Stomach (tissue), 9 donors: ENCODE results near the gene RNU5B-1. TPM values are rescaled to one million over a fixed set of nuclear protein-coding genes. Genes with fewer than 3 reads are reported as not detected.

ENCODE experiments used
- DNase-seq, 2 donors: peaks; one replicate each; pipeline versions ENCODE4 v3.0.0 to v3.0.0-alpha.2; 2013 to 2019
- H3K27ac ChIP-seq, 5 donors: fragments of 200-600 bp in 4 of 5; sonication (generic) in 4 of 5; one replicate each; pipeline ENCODE4 v1.5.1; 2013 to 2019; ENCODE audit warnings: mild to moderate bottlenecking in 1 of 5, moderate library complexity in 1 of 5
- H3K27me3 ChIP-seq, 3 donors: fragments of 200-600 bp; sonication (generic); one replicate each; pipeline ENCODE4 v1.5.1; 2017 to 2019; ENCODE audit warnings: mixed run types in 1 of 3
- H3K36me3 ChIP-seq, 4 donors: fragments of 200-600 bp; sonication (generic); 1 replicate in 3 of 4; 2 replicates in 1 of 4; pipeline ENCODE4 v1.5.1; 2016 to 2019
- H3K4me1 ChIP-seq, 4 donors: fragments of 200-600 bp; sonication (generic); one replicate each; pipeline ENCODE4 v1.5.1; 2016 to 2019
- H3K4me3 ChIP-seq, 4 donors: fragments of 200-600 bp; sonication (generic) in 3 of 4; one replicate each; pipeline ENCODE4 v1.5.1; 2016 to 2019; ENCODE audit warnings: mild to moderate bottlenecking in 1 of 4
- H3K9me3 ChIP-seq, 4 donors: fragments of 200-600 bp; sonication (generic); one replicate each; pipeline ENCODE4 v1.5.1; 2016 to 2019
- CTCF ChIP-seq, 7 experiments: fragments of 450-650 bp in 4 of 7; fragments of 200-600 bp in 3 of 7; sonication (generic) in 3 of 7; IDR thresholded peaks; one replicate each; pipeline ENCODE4 v1.5.1; 2016 to 2019; ENCODE audit warnings: antibody characterized with exemption in 7 of 7, control low read depth in 2 of 7, mild to moderate bottlenecking in 1 of 7
- EP300 ChIP-seq: sonication (generic); formaldehyde crosslinking; IDR thresholded peaks from one replicate; pipeline ENCODE4 v1.6.1; 2017; ENCODE audit warnings: antibody characterized with exemption
- POLR2A ChIP-seq, 4 donors: fragments of 450-650 bp; IDR thresholded peaks; one replicate each; pipeline ENCODE4 v1.6.1; 2016; ENCODE audit warnings: antibody characterized with exemption in 4 of 4, control low read depth in 2 of 4, mild to moderate bottlenecking in 1 of 4, moderate library complexity in 1 of 4
- POLR2AphosphoS5 ChIP-seq, 3 donors: sonication (generic); formaldehyde crosslinking; IDR thresholded peaks; one replicate each; pipeline ENCODE4 v1.6.1; 2016; ENCODE audit warnings: antibody characterized with exemption in 3 of 3
- WGBS, 5 donors: extraction: QIAGEN DNeasy Blood & Tissue Kit in 3 of 5; methylation state at CpG; one replicate each; pipeline versions ENCODE4 v1.1.5 to v1.1.7; 2013 to 2018; 5-methylcytosine and 5-hydroxymethylcytosine counted together
- intact Hi-C: fragments of 100-400 bp; cut with DNase I; formaldehyde crosslinking; loops from one replicate; pipeline ENCODE4 v1.15.1; 2023; ENCODE audit warnings: low total_unique reads
- polyA plus RNA-seq, 3 donors: library from polyadenylated mRNA; stranded (reverse); fragments of 200-250 nt; gene quantifications; one replicate each; pipeline ENCODE4 v1.2.3, GENCODE V29; 2013
- total RNA-seq, 5 donors: library from RNA; depleted of rRNA; stranded (reverse); fragments of >200 nt; gene quantifications; one replicate each; pipeline versions ENCODE4 v1.1.0 to v1.2.3, GENCODE V29; 2014 to 2016
- donor health status: healthy with polysubstance abuse.
- donor health status: Bipolar disorder and iron deficiency.
- donor health status: healthy.

RNU5B-1 gene
- total and polyA plus RNA-seq, 8 donors, result not detected

- intact Hi-C loops, result no loop called here
- Histone ChIP-seq H3K36me3 (peaks cover 7 to 52% (median 45%) of the 10 kb centered on the region in 4 donors), H3K4me1 (peaks cover 11 to 75% (median 32%) of the 10 kb centered on the region in 4 donors), H3K27me3 (no peaks in the 10 kb centered on the region), H3K27ac (peak overlapping the region; percentile 72 to 85 (median 81)), H3K4me3 (no peak overlapping the region), H3K9me3 (no peaks in the 10 kb centered on the region)
- peak; percentile 40 to 86 (median 80) for TF ChIP-seq POLR2AphosphoS5 (IDR thresholded peaks at IDR 0.05)
- no peak for TF ChIP-seq POLR2A (IDR thresholded peaks at IDR 0.05)
- WGBS, 5 donors, result 41 to 62% (median 58%) methylated on average over 5 of the region's 5 CpGs
- peak in 1 of 2 donors; percentile 77 for DNase-seq
Measured at GRCh38 chr15:65258375-65259262, 45.9 kb upstream of the RNU5B-1 start.

GRCh38 chr15:65259367-65259797 lies 45.1 kb upstream of the RNU5B-1 start:
- TF ChIP-seq CTCF (IDR thresholded peaks at IDR 0.05) (no peak), EP300 (no peak), POLR2A (IDR thresholded peaks at IDR 0.05) (no peak), POLR2AphosphoS5 (IDR thresholded peaks at IDR 0.05) (peak in 2 of 3 donors; percentile 20 to 59)
- peaks cover 11 to 78% (median 33%) of the 10 kb centered on the region in 4 donors for H3K4me1 ChIP-seq
- H3K27me3 ChIP-seq, result no peaks in the 10 kb centered on the region
- intact Hi-C loops, result no loop called here
- WGBS, 5 donors, result 47 to 83% (median 73%) methylated on average over 7 of the region's 7 CpGs
- H3K9me3 ChIP-seq, result no peaks in the 10 kb centered on the region
- no peak overlapping the region for H3K4me3 ChIP-seq
- peaks cover 7 to 53% (median 46%) of the 10 kb centered on the region in 4 donors for H3K36me3 ChIP-seq
- peak overlapping the region; percentile 16 to 85 (median 81) for H3K27ac ChIP-seq
- peak in 1 of 2 donors; percentile 78 for DNase-seq

DNA sequence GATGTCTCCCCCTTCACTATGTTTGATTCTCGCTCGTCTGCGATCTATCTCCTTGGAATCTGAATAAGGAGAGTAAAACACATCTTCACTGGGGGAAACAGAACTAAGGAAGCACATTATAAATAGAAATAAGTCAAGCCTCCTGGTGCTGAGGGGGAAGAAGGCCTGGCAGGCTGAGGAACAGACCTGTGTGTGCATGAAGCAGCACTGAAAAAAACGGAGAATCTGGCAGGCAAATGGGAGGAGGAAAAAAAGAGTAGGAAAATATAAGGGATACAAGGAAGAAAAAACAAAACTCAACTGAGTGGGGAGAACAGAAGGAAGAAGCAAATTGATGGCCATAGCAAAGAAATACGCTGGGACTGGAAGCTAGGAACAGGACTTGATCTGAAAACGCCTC lies 43.5 kb upstream of the RNU5B-1 start:
- no peaks in the 10 kb centered on the region for H3K27me3 ChIP-seq
- H3K27ac ChIP-seq, result peak overlapping the region in 1 of 5 donors; percentile 81
- H3K4me1 ChIP-seq, result peaks cover 11 to 87% (median 34%) of the 10 kb centered on the region in 4 donors
- peaks cover 7 to 69% (median 54%) of the 10 kb centered on the region in 4 donors for H3K36me3 ChIP-seq
- intact Hi-C loops, result no loop called here
- TF ChIP-seq POLR2AphosphoS5 (IDR thresholded peaks at IDR 0.05), result no peak
- TF ChIP-seq POLR2A (IDR thresholded peaks at IDR 0.05), result no peak
- TF ChIP-seq EP300, result no peak
- TF ChIP-seq CTCF (IDR thresholded peaks at IDR 0.05), result no peak
- H3K4me3 ChIP-seq, result no peak overlapping the region
- WGBS, 5 donors, result 88 to 96% (median 93%) methylated on average over 6 of the region's 6 CpGs
- no peaks in the 10 kb centered on the region for H3K9me3 ChIP-seq
- DNase-seq, result no peak

DNA sequence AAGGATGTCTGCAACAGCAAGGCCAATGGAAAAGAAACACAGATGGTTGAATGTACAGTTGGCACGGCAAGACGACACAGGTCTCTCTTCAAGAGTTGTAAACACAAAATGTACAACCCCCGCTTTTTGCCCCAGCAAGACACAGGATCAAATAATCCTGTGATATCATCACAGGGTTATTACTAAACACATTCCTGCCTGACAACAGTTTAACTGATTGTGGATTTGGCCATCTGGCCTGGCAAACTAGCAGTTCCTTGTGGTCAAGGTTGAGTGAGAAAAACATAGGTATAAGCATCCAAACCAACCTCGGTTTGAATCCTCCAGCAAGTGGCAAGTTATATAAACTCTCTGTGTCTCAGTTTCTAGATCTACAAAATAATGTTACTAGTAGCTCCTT lies 41.2 kb upstream of the RNU5B-1 start:
- TF ChIP-seq POLR2A (IDR thresholded peaks at IDR 0.05), result no peak
- peak in 1 of 3 donors; percentile 33 for TF ChIP-seq POLR2AphosphoS5 (IDR thresholded peaks at IDR 0.05)
- Histone ChIP-seq H3K27ac (peak overlapping the region in 1 of 5 donors; percentile 62), H3K27me3 (no peaks in the 10 kb centered on the region), H3K9me3 (no peaks in the 10 kb centered on the region), H3K4me3 (no peak overlapping the region), H3K4me1 (peaks cover 3 to 69% (median 17%) of the 10 kb centered on the region in 4 donors), H3K36me3 (peaks cover 7 to 72% (median 64%) of the 10 kb centered on the region in 4 donors)
- intact Hi-C loops, result no loop called here
- no peak for DNase-seq
- WGBS, 5 donors, result 65 to 92% (median 91%) methylated on average over 4 of the region's 4 CpGs

DNA sequence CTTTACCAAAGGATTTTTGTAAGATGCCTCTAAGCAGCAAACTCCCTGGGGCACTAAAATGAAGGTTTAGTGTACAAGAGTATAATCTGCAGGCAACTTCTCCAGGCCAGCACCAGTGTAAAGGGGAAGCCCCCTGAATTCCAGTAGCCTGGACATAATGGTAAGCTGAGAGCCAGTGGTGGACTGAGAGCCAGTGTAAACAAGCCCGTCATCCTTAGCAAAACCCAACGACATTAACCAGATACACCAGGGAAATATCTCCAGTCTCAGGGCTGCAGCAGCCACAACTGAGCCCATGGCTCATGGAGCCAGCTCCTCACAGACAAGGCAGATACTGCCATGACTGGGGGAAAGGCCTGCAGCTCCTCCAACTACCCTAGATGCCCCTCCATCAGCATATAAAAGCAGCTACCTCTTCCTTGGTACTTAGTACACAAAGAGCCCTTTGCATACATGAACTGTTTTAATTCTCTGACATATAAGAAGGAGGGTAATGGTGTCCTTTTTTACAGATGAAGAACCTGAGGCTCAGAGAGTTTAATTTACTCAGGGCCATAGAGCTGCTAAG lies 39.5 kb upstream of the RNU5B-1 start:
- no peak overlapping the region for H3K4me3 ChIP-seq
- no peaks in the 10 kb centered on the region for H3K27me3 ChIP-seq
- peak in 2 of 3 donors; percentile 17 to 73 for TF ChIP-seq POLR2AphosphoS5 (IDR thresholded peaks at IDR 0.05)
- TF ChIP-seq EP300, result no peak
- intact Hi-C loops, result loop anchor here (5.0 kb wide), 1 partner anchor 68 kb away; no protein-coding TSS in a partner anchor
- H3K36me3 ChIP-seq, result peaks cover 6 to 70% (median 65%) of the 10 kb centered on the region in 4 donors
- peaks cover 3 to 53% (median 11%) of the 10 kb centered on the region in 4 donors for H3K4me1 ChIP-seq
- 20 to 65% (median 56%) methylated on average over 1 to 2 of the region's 2 CpGs for WGBS, 5 donors
- H3K27ac ChIP-seq, result peak overlapping the region in 3 of 5 donors; percentile 18 to 46 (median 32)
- DNase-seq, result peak in 1 of 2 donors; percentile 49
- no peaks in the 10 kb centered on the region for H3K9me3 ChIP-seq
